ENCODE measurements around the gene TP53.

TP53 gene

GRCh38 chr17:7633093-7633492 is 54.2 kb downstream of the TP53 start:
- H3K4me3 ChIP-seq (ENCODE audit: control insufficient read depth, low read depth, low read length), result no peak overlapping the region
- DNase-seq (ENCODE audit: low read depth), result no peak
- no peak for TF ChIP-seq CTCF (conservative IDR thresholded peaks at IDR 0.05; ENCODE audit: control insufficient read depth, insufficient read depth, low read depth, low read length)

- no peak overlapping the region for H3K4me3 ChIP-seq (ENCODE audit: control insufficient read depth, low read depth, low read length)
- DNase-seq (ENCODE audit: low read depth), result peak; percentile 65
- peak; percentile 62 for TF ChIP-seq CTCF (conservative IDR thresholded peaks at IDR 0.05; ENCODE audit: control insufficient read depth, insufficient read depth, low read depth, low read length)
Observed at GRCh38 chr17:7632492-7632894, 54.8 kb downstream of the TP53 start.

- TF ChIP-seq CTCF (conservative IDR thresholded peaks at IDR 0.05; ENCODE audit: control insufficient read depth, insufficient read depth, low read depth, low read length), result no peak
- no peak overlapping the region for H3K4me3 ChIP-seq (ENCODE audit: control insufficient read depth, low read depth, low read length)
- DNase-seq (ENCODE audit: low read depth), result no peak
Observed at GRCh38 chr17:7631398-7632380, 55.6 kb downstream of the TP53 start.

GRCh38 chr17:7629939-7630571 is 57.2 kb downstream of the TP53 start, which contains the start of gene SHBG:
Gene SHBG, plus strand, starts transcription at chr17:7630135. Its CDS starts 38 bp downstream, at chr17:7630173.
- no peak within 1 kb of the TSS for H3K4me3 ChIP-seq (ENCODE audit: control insufficient read depth, low read depth, low read length)
- DNase-seq (ENCODE audit: low read depth), result no peak
- TF ChIP-seq CTCF (conservative IDR thresholded peaks at IDR 0.05; ENCODE audit: control insufficient read depth, insufficient read depth, low read depth, low read length), result no peak

- peak; percentile 94 for DNase-seq (ENCODE audit: low read depth)
- TF ChIP-seq CTCF (conservative IDR thresholded peaks at IDR 0.05; ENCODE audit: control insufficient read depth, insufficient read depth, low read depth, low read length), result no peak
- peak within 1 kb of the TSS; percentile 84 for H3K4me3 ChIP-seq (ENCODE audit: control insufficient read depth, low read depth, low read length)
Observed at GRCh38 chr17:7627250-7628121, 59.8 kb downstream of the TP53 start, which contains the start of gene SAT2. Gene SAT2, minus strand, starts transcription at chr17:7627821. Its CDS starts 186 bp downstream, at chr17:7627635.

- no peak for TF ChIP-seq CTCF (conservative IDR thresholded peaks at IDR 0.05; ENCODE audit: control insufficient read depth, insufficient read depth, low read depth, low read length)
- no peak for DNase-seq (ENCODE audit: low read depth)
Observed at GRCh38 chr17:7626956-7627249, 60.4 kb downstream of the TP53 start.

More at GRCh38 chr17:7626956-7627249, 60.4 kb downstream of the TP53 start:
- H3K4me3 ChIP-seq (ENCODE audit: control insufficient read depth, low read depth, low read length), result peak overlapping the region; percentile 84
